ENCODE measurements around the gene TBC1D30. TPM values are rescaled to one million over a fixed set of nuclear protein-coding genes. Genes with fewer than 3 reads are reported as not detected.

TBC1D30 gene
- total RNA-seq, 6 donors from 2014 or later, result 13.0 to 35.2 (median 16.8) TPM

GRCh38 chr12:64890873-64891468 lies 66.5 kb downstream of the TBC1D30 start:
- Histone ChIP-seq H3K4me3 (no peak overlapping the region), H3K36me3 (no peaks in the 10 kb centered on the region), H3K27me3 (no peaks in the 10 kb centered on the region), H3K9me3 (no peaks in the 10 kb centered on the region), H3K27ac (no peak overlapping the region), H3K4me1 (no peaks in the 10 kb centered on the region)
- TF ChIP-seq EP300 (IDR thresholded peaks at IDR 0.05) (no peak), CTCF (IDR thresholded peaks at IDR 0.05) (peak; percentile 68 to 90 (median 82))
- ATAC-seq (ENCODE audit: low FRiP score in 2 of 2) (peak; percentile 72 to 89), DNase-seq (no peak)
- 54 to 57% methylated on average over 6 of the region's 6 CpGs for WGBS, 2 donors

GRCh38 chr12:64891629-64892028 lies 67.2 kb downstream of the TBC1D30 start:
- Histone ChIP-seq H3K36me3 (no peaks in the 10 kb centered on the region), H3K4me1 (no peaks in the 10 kb centered on the region), H3K27me3 (no peaks in the 10 kb centered on the region), H3K9me3 (no peaks in the 10 kb centered on the region), H3K27ac (no peak overlapping the region), H3K4me3 (no peak overlapping the region)
- ATAC-seq (ENCODE audit: low FRiP score in 2 of 2) (no peak), DNase-seq (no peak)
- TF ChIP-seq EP300 (IDR thresholded peaks at IDR 0.05), result no peak
- TF ChIP-seq POLR2AphosphoS5 (IDR thresholded peaks at IDR 0.05), result no peak
- TF ChIP-seq POLR2A (IDR thresholded peaks at IDR 0.05), result no peak
- TF ChIP-seq CTCF (IDR thresholded peaks at IDR 0.05), result no peak
- 80 to 93% methylated on average over 1 of the region's 1 CpG for WGBS, 2 donors

- TF ChIP-seq POLR2A (IDR thresholded peaks at IDR 0.05) (no peak), POLR2AphosphoS5 (IDR thresholded peaks at IDR 0.05) (no peak), EP300 (IDR thresholded peaks at IDR 0.05) (no peak), CTCF (IDR thresholded peaks at IDR 0.05) (no peak)
- Histone ChIP-seq H3K4me3 (no peak overlapping the region), H3K4me1 (no peaks in the 10 kb centered on the region), H3K36me3 (no peaks in the 10 kb centered on the region), H3K27ac (no peak overlapping the region), H3K27me3 (no peaks in the 10 kb centered on the region), H3K9me3 (no peaks in the 10 kb centered on the region)
- WGBS, 2 donors, result 92 to 93% methylated on average over 4 of the region's 4 CpGs
- ATAC-seq (ENCODE audit: low FRiP score in 2 of 2) (no peak), DNase-seq (no peak)
Measured at GRCh38 chr12:64892561-64892960, 68.1 kb downstream of the TBC1D30 start.

- H3K27ac ChIP-seq, result no peak overlapping the region
- no peaks in the 10 kb centered on the region for H3K4me1 ChIP-seq
- ATAC-seq (ENCODE audit: low FRiP score in 2 of 2) (no peak), DNase-seq (no peak)
- H3K36me3 ChIP-seq, result no peaks in the 10 kb centered on the region
- no peak overlapping the region for H3K4me3 ChIP-seq
- no peaks in the 10 kb centered on the region for H3K9me3 ChIP-seq
- TF ChIP-seq EP300 (IDR thresholded peaks at IDR 0.05) (no peak), POLR2A (IDR thresholded peaks at IDR 0.05) (no peak), CTCF (IDR thresholded peaks at IDR 0.05) (no peak), POLR2AphosphoS5 (IDR thresholded peaks at IDR 0.05) (no peak)
- WGBS, 2 donors, result 83 to 90% methylated on average over 4 of the region's 4 CpGs
- no peaks in the 10 kb centered on the region for H3K27me3 ChIP-seq
Measured at GRCh38 chr12:64893961-64894360, 69.5 kb downstream of the TBC1D30 start.

GRCh38 chr12:64894827-64895475 lies 70.5 kb downstream of the TBC1D30 start:
- H3K27me3 ChIP-seq, result no peaks in the 10 kb centered on the region
- TF ChIP-seq CTCF (IDR thresholded peaks at IDR 0.05) (no peak), EP300 (IDR thresholded peaks at IDR 0.05) (no peak), POLR2A (IDR thresholded peaks at IDR 0.05) (no peak), POLR2AphosphoS5 (IDR thresholded peaks at IDR 0.05) (no peak)
- no peak overlapping the region for H3K27ac ChIP-seq
- no peaks in the 10 kb centered on the region for H3K9me3 ChIP-seq
- whole genome bisulfite sequencing, 2 donors, result 53 to 59% methylated on average over 2 of the region's 2 CpGs
- no peaks in the 10 kb centered on the region for H3K36me3 ChIP-seq
- no peaks in the 10 kb centered on the region for H3K4me1 ChIP-seq
- no peak for DNase-seq
- no peak overlapping the region for H3K4me3 ChIP-seq
- no peak for ATAC-seq (ENCODE audit: low FRiP score in 2 of 2)

All from upper lobe of left lung (tissue), 6 donors.